Adipocyte (in vitro differentiated cells): ENCODE data around the gene POLDIP2.
"Not testable (repeated sequence)": the region's sequence is repeated elsewhere in the genome, so short reads cannot be mapped to it uniquely, and the experiment has no call there.

Source experiments
- DNase-seq: peaks from one replicate; pipeline ENCODE4 v3.0.0-alpha.2; 2015; ENCODE audit warnings: low read depth
- H3K27me3 ChIP-seq: replicated peaks from 2 replicates; pipeline ENCODE4 v1.7.0; 2013; ENCODE audit warnings: mild to moderate bottlenecking, low read length, moderate library complexity; ENCODE audit not compliant: control insufficient read depth, insufficient read depth
- H3K36me3 ChIP-seq: 2 replicates; pipeline ENCODE4 v1.7.0; 2013; ENCODE audit warnings: low read length, mild to moderate bottlenecking, moderate library complexity; ENCODE audit not compliant: control insufficient read depth, insufficient read depth, severe bottlenecking
- H3K4me1 ChIP-seq: 2 replicates; pipeline ENCODE4 v1.7.0; 2013; ENCODE audit warnings: mild to moderate bottlenecking, low read length, moderate library complexity; ENCODE audit not compliant: control insufficient read depth, insufficient read depth
- H3K4me3 ChIP-seq: 2 replicates; pipeline ENCODE4 v1.7.0; 2013; ENCODE audit warnings: mild to moderate bottlenecking, low read length, moderate library complexity
- H3K9ac ChIP-seq: 2 replicates; pipeline ENCODE4 v1.7.0; 2013; ENCODE audit warnings: mild to moderate bottlenecking, low read length, moderate library complexity
- H3K9me3 ChIP-seq: 2 replicates; pipeline ENCODE4 v1.7.0; 2013; ENCODE audit warnings: mild to moderate bottlenecking, low read length, moderate library complexity; ENCODE audit not compliant: control insufficient read depth

Gene POLDIP2

DNA sequence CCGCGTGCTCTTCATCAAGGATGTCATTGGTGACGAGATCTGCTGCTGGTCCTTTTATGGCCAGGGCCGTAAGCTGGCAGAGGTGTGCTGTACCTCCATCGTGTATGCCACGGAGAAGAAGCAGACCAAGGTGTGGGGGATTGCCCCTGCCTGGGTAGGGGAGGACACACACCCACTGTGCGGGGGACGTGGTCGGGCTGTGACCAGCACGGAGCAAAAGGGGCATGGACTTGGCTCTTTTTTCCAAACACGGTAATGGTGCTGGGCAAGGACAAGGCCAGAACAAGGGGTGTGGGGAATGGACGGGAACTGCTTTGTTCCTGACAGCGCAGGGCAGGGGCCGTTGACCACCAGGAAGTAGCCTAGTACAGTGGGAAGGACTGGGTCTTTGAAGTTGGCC lies 15.0 kb downstream of the POLDIP2 start:
- Histone ChIP-seq H3K4me3 (no peak overlapping the region), H3K4me1 (peaks cover 16% of the 10 kb centered on the region), H3K9ac (no peak overlapping the region), H3K36me3 (peaks cover 72% of the 10 kb centered on the region), H3K9me3 (no peaks in the 10 kb centered on the region), H3K27me3 (no peaks in the 10 kb centered on the region)
- no peak for DNase-seq

DNA sequence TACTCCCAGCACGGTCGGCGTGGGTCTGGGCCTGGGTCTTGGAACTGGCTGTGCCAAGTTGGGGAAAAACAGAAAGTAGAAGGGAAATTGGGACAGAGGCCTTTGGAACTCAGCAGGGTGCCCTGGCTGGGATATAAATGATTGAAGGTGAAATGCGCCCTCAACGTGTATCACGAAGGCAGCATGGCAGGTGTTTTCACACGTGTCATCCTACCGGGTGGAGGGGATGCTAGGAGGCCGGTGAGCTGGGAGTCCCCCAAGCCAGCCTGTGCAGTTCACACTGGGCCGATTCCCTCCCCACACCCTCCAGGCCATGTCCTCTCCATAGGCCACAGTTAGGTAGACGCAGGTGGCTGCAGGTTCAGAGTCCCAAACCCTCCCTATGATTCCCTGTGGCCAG lies 15.8 kb downstream of the POLDIP2 start:
- no peak for DNase-seq
- peaks cover 14% of the 10 kb centered on the region for H3K4me1 ChIP-seq
- H3K4me3 ChIP-seq: no peak overlapping the region
- no peaks in the 10 kb centered on the region for H3K27me3 ChIP-seq
- no peaks in the 10 kb centered on the region for H3K9me3 ChIP-seq
- peaks cover 65% of the 10 kb centered on the region for H3K36me3 ChIP-seq
- no peak overlapping the region for H3K9ac ChIP-seq

DNA sequence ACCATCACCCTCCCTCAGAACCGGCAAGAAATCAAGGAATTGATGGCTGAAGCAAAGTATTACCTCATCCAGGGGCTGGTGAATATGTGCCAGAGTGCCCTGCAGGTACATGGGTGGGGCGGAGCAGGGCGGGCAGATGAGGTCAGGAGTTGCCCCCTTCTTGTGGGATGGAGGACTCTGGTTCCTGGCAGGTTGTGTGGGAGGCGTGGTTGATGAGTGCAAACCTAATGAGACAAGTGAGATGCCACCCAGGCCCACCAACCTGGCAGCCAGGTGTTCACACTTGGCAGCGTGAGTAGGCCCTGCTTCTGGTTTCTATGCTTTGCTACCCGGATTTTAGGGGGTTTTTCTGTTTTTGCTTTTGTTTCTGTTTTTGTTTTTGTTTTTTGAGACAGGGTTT lies 17.0 kb downstream of the POLDIP2 start:
- no peak overlapping the region for H3K9ac ChIP-seq
- H3K4me3 ChIP-seq: no peak overlapping the region
- H3K9me3 ChIP-seq: no peaks in the 10 kb centered on the region
- H3K27me3 ChIP-seq: no peaks in the 10 kb centered on the region
- peaks cover 14% of the 10 kb centered on the region for H3K4me1 ChIP-seq
- peaks cover 53% of the 10 kb centered on the region for H3K36me3 ChIP-seq
- DNase-seq: no peak

DNA sequence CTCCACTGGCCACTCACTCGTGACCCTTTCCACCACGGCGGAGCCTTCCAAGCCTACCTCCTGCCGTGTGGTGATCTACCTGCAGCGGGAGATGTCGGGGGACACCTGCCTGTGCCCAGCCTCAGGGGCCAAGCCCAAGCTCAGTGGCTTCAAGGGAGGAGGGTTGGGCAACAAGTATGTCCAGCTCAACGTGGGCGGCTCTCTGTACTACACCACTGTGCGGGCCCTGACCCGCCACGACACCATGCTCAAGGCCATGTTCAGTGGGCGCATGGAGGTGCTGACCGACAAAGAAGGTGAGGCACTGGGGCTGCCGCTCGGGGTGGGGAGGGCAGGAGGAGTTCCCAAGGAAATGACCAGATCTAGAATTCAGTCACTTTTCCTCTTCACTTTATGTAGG lies 17.9 kb downstream of the POLDIP2 start:
- peaks cover 44% of the 10 kb centered on the region for H3K36me3 ChIP-seq
- no peaks in the 10 kb centered on the region for H3K9me3 ChIP-seq
- no peak overlapping the region for H3K9ac ChIP-seq
- no peak overlapping the region for H3K4me3 ChIP-seq
- DNase-seq: no peak
- peaks cover 18% of the 10 kb centered on the region for H3K4me1 ChIP-seq
- no peaks in the 10 kb centered on the region for H3K27me3 ChIP-seq

DNA sequence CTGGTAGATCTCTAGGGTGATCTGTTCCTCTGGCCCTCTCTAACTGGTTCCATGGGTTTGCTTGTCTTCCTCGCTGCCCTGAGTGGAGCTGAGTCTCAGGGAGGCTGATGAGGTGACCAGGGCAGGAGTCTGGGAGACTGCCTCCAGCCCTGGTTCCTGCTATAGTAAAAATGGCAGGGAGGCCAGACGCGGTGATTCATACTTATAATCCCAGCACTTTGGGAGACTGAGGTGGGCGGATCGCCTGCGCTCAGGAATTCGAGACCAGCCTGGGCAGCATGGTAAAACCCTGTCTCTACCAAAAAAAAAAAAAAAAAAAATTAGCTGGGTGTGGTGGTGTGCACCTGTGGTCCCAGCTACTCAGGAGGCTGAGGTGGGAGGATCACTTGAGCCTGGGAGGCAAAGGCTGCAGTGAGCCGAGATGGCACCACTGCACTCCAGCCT lies 18.5 kb downstream of the POLDIP2 start:
- H3K36me3 ChIP-seq: peaks cover 37% of the 10 kb centered on the region
- H3K9ac ChIP-seq: not testable (repeated sequence)

DNA sequence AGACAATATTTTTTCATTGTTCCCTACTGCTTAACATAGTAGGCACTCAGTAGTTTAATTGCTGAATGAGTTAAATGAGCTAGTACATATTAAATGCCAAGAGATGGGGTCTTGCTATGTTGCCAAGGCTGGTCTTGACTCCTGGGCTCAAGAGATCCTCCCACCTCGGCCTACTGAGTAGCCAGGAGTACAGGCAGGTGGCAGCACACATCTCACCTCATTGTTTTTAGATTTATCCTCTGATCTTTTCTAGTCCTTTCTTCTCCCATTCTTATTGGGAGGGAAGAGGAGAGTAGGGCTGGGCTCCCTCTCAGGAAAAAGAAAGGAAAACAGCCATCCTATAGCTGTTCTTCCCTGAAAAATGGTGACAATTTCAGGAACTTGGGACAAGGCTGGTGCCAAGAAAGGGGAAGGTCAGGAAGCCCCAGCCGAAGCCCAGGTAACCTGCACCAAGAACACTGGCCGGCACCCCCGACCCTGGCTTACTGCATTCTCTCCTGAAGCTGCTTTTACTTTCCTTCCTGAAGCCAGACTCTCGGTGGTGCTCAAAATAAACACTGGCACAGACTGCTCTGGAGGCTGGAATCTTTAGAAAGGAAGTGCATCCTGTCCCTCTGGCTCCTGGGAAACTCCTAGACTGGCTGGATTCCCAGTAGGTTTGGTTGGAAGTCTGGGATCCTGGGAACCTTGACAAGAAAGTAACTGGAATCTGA lies 19.1 kb downstream of the POLDIP2 start:
- Histone ChIP-seq H3K4me3 (no peak overlapping the region), H3K9me3 (no peaks in the 10 kb centered on the region), H3K27me3 (no peaks in the 10 kb centered on the region), H3K36me3 (peaks cover 34% of the 10 kb centered on the region), H3K4me1 (peaks cover 28% of the 10 kb centered on the region), H3K9ac (no peak overlapping the region)
- no peak for DNase-seq

More for the DNA sequence above, 18.5 kb downstream of the POLDIP2 start:
- H3K4me3 ChIP-seq, DNase-seq, H3K27me3 ChIP-seq, H3K9me3 ChIP-seq: not testable (repeated sequence)
- H3K4me1 ChIP-seq: peaks cover 25% of the 10 kb centered on the region

DNA sequence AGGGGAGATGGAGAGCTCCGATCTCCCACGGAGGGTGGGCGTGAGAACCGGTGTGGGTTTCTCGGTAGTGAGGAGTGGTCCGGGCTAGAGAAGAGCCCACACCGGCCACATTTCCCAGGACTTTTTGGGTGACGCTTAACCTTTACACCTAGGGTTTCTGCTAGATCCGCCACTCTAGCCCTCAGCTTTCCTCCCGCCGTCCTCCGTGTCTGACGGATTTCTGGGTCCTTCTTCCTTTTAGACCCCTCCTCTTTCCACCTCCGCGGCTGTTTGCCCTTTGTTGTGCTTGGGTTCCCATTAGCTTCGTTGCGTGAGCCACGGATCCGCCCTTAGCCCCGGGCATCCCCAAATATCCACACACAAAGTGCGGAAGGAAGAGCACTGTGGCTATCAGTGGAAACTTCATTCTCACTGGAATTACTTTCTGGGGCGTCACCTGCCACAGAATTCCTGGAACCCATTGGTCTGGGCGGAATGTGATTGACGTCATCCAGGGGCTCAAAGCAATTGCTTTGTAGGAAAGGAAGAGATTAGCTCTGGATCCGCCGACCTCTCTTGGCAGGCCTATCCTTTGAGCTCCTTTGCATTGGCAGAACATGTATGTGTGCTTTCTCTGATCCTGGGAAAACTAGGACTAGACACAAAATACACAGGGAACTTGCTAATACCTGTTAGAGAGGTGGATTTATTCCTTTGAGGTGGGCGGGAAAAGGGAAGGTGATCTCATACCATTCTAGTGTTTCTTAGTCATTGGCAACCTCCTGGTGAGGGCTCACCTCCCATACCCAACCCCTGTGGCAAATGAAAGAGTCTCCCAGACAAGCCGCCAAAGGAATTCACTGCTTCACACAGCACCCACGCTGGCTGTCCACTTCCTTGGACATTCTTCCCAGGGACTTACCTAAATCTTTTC lies 21.1 kb downstream of the POLDIP2 start:
- Histone ChIP-seq H3K9ac (peak overlapping the region; percentile 92), H3K4me1 (peaks cover 28% of the 10 kb centered on the region), H3K36me3 (peaks cover 25% of the 10 kb centered on the region), H3K4me3 (peak overlapping the region; percentile 98), H3K9me3 (no peaks in the 10 kb centered on the region), H3K27me3 (no peaks in the 10 kb centered on the region)
- DNase-seq: peak; percentile 90

DNA sequence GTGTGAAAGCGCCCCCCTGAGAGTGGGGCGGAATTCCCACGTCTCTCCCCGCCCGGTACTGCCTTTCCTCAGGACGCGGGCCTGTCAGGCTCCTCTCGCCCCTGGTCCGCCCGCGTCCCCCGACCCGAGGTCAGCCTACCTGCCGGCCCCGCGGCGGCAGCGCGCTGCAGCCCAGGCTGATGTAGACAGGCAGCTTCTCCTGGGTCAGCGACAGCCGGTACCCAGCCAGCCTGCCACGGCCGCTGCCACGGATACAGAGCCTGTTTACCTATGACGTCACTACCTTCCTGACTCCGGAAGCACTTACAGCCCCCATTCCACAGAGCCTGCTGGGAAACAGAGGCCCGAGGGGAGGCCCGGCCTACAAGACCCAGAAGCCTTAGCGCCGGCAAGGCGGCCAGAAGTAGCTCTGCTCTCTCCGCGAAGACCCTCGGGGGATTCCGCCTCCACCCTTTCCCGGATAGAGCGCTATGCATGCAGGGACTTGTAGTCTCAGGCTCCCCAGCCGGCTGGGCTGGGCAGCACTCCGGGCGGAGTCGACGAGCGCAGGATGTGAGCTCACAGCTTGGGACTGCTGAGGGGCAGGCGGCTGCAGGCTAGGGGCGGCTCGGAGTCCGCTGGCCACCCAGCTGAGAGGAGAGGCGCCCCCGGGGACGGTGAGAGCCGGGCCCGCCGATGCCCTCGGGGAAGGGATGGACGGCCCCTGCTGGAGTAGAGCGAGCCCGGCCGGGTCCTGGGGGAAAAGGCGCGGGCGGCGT lies 21.9 kb downstream of the POLDIP2 start, which contains the start of the genes IFT20 and TNFAIP1:
TSS of gene IFT20 (minus strand) at position 272 of the 758 bp plus-strand sequence. CDS start 3,487 bp downstream, outside the sequence.
TSS of gene TNFAIP1 (plus strand) at position 561 of the 758 bp plus-strand sequence. CDS start 3,761 bp downstream, outside the sequence.
- H3K9ac ChIP-seq: peak within 1 kb of the TSS; percentile 92
- peaks cover 28% of the 10 kb centered on the region for H3K4me1 ChIP-seq
- DNase-seq: peak; percentile 100
- no peaks in the 10 kb centered on the region for H3K9me3 ChIP-seq
- peaks cover 26% of the 10 kb centered on the region for H3K36me3 ChIP-seq
- H3K27me3 ChIP-seq: no peaks in the 10 kb centered on the region
- peak within 1 kb of the TSS; percentile 98 for H3K4me3 ChIP-seq

DNA sequence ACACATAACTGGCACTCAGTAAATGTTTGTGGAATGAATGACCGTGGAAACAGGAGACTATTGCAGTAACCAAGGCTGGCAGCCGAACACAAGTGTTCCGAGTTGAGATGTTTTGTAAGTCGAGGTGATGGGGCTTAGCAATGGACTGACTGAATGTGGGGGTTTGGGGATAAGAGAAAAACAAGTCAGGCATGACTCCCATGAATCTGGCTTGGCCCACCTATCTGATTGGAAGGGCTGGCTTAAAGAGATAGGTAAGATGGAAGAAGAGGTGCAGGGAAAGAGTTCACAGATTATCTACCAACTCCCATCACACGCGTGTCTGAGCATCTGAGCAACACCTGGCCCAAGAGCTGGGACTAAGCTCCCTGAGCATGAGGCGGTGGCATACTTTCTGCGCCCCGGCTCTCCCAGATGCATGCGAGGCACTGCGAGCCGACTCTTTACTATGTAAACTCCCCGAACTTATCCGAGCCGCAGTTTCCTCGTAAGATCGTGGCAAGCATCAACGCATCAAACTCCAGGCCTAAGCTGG lies 22.6 kb downstream of the POLDIP2 start:
- Histone ChIP-seq H3K36me3 (peaks cover 20% of the 10 kb centered on the region), H3K9ac (peak overlapping the region; percentile 89), H3K27me3 (no peaks in the 10 kb centered on the region), H3K4me3 (peak overlapping the region; percentile 98), H3K4me1 (peaks cover 28% of the 10 kb centered on the region), H3K9me3 (no peaks in the 10 kb centered on the region)
- DNase-seq: peak; percentile 71

DNA sequence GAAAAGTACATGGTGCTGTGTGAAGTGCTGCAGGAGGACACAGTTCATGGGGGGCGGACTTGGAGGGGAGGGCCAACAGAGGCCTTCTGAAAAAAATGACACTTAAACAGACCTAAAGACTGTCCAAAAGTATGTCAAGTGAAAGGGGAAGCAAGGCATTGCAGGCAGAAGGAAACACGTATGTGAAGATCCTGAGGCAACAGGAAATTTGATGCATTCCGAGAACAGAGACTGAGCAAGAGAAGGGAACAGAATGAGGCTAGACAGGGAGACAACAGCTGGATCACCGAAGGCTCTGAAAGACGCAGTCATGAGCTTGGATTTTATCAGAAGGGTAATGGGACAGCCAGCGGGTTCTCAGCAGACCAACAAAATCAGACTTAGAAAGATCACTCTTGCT lies 23.2 kb downstream of the POLDIP2 start:
- peaks cover 24% of the 10 kb centered on the region for H3K36me3 ChIP-seq
- peak overlapping the region; percentile 98 for H3K4me3 ChIP-seq
- peaks cover 28% of the 10 kb centered on the region for H3K4me1 ChIP-seq
- H3K27me3 ChIP-seq: no peaks in the 10 kb centered on the region
- H3K9ac ChIP-seq: peak overlapping the region; percentile 89
- peak; percentile 37 for DNase-seq
- H3K9me3 ChIP-seq: no peaks in the 10 kb centered on the region
